Activated naive CD4-positive, alpha-beta T cell treated with anti-CD3 and anti-CD28 coated beads, Interleukin-2, amount 50 U/mL, for 72 hours (primary cell): ENCODE measurements around the gene RHOB. TPM values are rescaled to one million over a fixed set of nuclear protein-coding genes. Genes with fewer than 3 reads are reported as not detected.

Source experiments
- ATAC-seq, 2 donors: fragments of 150-1000 bp; cut with Tn5 transposase; 2 replicates each; pipeline ENCODE4 v1.10.0; 2021; ENCODE audit warnings: mild to moderate bottlenecking in 2 of 2, moderate library complexity in 2 of 2
- DNase-seq, 2 donors: peaks; one replicate each; pipeline ENCODE4 v3.0.0; 2021 to 2022; ENCODE audit warnings: low spot score in 2 of 2
- H3K27ac Mint-ChIP-seq, 2 donors: one replicate each; pipeline ENCODE4 v1.8.0; 2022; ENCODE audit warnings: mild to moderate bottlenecking in 2 of 2, mixed read lengths in 2 of 2
- H3K36me3 Mint-ChIP-seq, 2 donors: one replicate each; pipeline ENCODE4 v1.8.0; 2022; ENCODE audit warnings: mixed read lengths in 2 of 2
- H3K9me3 Mint-ChIP-seq, 2 donors: one replicate each; pipeline ENCODE4 v1.8.0; 2022; ENCODE audit warnings: mixed read lengths in 2 of 2
- total RNA-seq, 2 donors: library from RNA; stranded (reverse); gene quantifications; one replicate each; pipeline ENCODE4 v1.2.3, GENCODE V29; 2022

Gene RHOB
- total RNA-seq, 2 donors from 2014 or later, result 5.9 to 7.1 TPM

DNA sequence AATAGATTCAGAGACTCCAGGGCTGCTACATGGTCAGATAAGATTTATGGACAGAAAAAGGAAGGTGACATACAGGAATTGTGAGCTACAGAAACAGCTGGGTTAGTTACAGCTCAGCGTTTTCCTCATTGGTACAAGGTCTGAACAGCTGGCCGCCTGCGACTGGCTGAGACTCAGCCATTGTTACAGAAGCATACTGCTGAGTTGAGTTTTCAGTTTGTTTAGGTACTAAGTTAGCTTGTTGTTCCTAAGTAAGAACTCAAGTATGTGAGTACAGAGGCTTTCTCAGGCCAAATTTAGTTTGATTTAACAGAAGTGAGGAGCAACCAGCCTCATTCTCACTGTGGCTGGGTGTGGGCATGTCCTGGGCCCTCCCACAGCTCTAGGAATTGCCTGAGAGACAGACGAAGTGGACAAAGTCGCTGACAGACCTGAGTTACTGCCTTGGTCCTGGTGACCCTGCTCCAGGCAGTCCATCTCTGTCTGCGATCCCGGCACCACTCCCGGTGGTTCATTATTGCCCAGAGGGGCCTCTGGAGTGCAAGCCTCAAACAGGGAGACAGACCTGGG, 27.8 kb upstream of the RHOB start:
- DNase-seq (no peak), ATAC-seq (no peak)
- Mint-ChIP-seq H3K9me3 (no peaks in the 10 kb centered on the region), H3K27ac (no peak overlapping the region), H3K36me3 (no peaks in the 10 kb centered on the region)

DNA sequence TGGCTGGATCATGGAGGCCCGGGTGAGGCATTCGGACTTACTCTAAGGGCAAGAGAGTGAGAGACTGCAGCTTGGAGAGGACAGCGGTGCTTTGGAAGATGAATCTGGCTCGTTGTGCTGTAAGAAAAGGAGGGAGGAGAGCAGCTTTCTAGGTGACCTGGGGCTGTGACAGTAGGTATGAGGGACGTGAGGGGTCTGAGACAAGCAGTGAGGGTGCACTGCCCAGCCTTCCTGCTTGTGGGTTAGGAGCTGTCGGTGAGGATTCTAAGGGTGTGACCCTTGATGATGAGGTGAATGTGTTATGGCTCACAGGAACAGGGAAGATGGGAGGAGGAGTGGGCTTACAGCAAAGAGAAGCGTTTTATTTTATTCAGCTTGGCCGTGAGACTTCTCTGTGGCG, 27.1 kb upstream of the RHOB start:
- H3K9me3 Mint-ChIP-seq, result no peaks in the 10 kb centered on the region
- ATAC-seq, result no peak
- no peaks in the 10 kb centered on the region for H3K36me3 Mint-ChIP-seq
- H3K27ac Mint-ChIP-seq, result no peak overlapping the region
- no peak for DNase-seq

DNA sequence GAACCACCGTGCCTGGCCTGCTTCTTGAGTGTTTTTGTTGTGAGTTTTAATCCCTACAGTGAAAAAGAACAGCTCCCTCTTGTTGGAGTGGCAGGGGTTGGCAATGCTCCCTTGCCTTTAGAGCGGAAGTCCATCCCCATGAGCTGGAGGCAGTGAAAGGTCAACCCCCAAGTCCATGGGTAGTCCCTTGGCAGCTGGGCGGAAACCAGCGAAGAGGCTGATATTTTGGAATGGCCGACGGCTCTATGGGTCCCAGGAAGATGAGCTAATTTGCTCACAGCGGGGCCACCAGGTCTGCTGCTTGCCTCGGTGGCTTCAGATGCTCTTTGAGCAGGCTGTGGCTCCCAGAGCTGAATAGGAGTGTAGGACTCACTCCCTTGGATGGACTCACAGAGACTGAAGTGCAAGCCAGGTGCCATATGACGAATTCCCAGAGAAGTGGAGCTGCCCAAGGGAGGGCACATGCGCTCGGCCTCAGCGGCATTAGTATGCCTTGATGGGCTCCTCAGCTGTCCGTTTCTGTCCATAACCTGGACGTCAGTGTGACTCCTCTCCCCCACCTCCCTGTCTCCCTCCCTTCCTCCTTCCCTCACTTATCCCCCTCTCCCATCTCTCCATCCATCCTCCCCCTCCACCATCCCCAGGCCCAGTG, 25.4 kb upstream of the RHOB start:
- DNase-seq (no peak), ATAC-seq (no peak)
- no peaks in the 10 kb centered on the region for H3K9me3 Mint-ChIP-seq
- H3K27ac Mint-ChIP-seq, result no peak overlapping the region
- no peaks in the 10 kb centered on the region for H3K36me3 Mint-ChIP-seq

DNA sequence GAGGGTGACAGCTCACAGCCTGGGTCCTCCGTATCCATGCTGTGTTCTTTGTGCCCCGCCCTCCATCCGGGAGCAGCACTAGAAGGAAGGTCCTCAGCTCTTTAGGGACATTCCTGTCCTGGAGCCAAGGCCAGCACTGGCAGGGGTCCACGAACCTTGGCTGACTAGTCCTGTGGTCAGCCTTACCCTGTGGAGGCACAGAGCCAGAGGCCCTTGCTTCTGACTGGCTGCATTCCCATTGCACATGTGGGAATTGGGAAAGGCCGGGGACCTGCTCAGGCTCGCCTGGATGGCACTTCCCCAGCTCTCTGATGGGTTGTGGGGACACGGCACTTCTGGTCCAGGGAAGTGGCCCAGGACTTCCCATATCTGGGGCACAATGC, 24.9 kb upstream of the RHOB start:
- no peaks in the 10 kb centered on the region for H3K36me3 Mint-ChIP-seq
- ATAC-seq (no peak), DNase-seq (no peak)
- H3K27ac Mint-ChIP-seq, result no peak overlapping the region
- H3K9me3 Mint-ChIP-seq, result no peaks in the 10 kb centered on the region

DNA sequence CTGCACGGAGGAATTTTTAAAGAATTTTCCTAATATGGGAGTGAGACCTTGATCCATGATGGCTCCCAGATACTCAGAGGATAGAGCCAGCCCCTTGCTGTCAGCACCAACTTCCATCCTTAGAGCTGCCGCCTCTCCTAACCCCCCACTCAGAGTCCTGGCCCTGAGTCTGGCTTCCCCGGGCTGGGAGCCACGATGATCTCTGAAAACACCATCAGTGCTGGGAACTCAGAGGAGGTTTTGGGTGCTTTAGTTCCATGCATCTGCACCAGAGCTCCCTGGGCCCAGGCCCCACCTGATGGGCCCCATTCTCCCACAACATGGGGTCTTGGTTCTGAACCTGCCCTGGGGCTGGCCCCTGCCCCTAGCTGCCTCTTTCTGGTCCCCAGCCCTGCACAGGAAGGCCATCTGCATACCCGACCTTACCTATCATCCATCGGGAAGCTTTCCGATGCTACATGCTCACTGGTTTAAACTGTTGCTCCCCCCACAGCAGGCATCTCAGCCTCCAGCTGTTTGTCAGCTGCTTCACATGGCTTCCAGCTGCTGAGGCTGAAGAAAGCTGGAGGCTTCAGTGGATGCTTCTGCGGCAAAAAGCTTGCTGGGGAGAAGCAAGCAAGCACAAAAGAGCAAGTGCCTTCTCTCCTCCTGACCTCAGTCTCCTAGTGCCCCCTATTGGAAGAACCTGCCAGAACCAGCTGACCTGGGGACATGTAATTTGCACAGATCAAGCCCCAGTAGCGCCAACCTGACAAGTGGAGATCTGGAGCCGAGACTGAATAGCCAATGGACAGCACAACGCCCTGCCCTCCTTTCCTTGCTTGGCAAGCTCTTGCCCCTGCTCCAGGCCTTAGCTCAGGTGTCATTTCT, 24.2 kb upstream of the RHOB start:
- no peaks in the 10 kb centered on the region for H3K36me3 Mint-ChIP-seq
- peaks cover 0 to 4% of the 10 kb centered on the region in 2 donors for H3K9me3 Mint-ChIP-seq
- DNase-seq (peak in 1 of 2 donors; percentile 23), ATAC-seq (peak in 1 of 2 donors; percentile 64)
- no peak overlapping the region for H3K27ac Mint-ChIP-seq

DNA sequence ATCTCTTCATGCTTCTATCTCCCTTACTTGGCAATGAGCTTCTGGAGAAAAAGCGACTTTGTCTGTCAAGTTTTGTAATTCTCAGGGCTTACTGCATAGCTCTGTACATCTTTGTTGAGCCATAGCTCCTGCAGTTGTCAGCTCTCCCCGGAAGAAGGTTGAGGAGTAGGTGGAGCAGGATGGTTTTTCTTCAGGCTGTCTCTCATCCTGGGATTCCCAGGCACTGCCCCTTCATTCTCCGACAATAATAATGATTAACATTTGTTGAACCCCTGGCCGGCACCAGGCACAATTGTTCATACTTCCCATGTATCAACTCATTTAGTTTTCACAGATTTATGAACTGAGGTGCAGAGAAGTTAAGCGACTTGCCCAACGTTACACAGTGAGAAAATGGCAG, 23.5 kb upstream of the RHOB start:
- H3K36me3 Mint-ChIP-seq, result no peaks in the 10 kb centered on the region
- peak overlapping the region in 1 of 2 donors; percentile 4 for H3K27ac Mint-ChIP-seq
- ATAC-seq (no peak), DNase-seq (no peak)
- H3K9me3 Mint-ChIP-seq, result peaks cover 0 to 5% of the 10 kb centered on the region in 2 donors

DNA sequence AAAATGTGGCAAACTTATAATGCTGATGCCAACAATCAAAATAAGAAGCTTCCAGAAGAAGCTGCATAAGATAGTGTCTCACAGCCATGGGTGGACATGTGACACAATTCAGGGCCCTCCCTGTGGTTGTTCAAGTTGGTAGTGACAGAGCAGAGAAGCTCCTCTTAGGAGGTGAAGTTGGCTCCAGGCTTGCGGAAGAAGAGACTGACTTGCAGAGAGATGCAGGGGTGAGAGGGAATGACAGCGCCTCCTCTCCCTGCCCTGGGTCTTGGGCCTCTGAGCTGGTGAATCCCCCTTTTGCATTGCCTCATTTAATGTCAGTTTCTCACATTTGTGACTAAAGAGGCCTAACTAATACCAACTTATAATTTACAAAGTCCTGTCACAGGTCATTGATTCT, 23.0 kb upstream of the RHOB start:
- no peaks in the 10 kb centered on the region for H3K36me3 Mint-ChIP-seq
- ATAC-seq (no peak), DNase-seq (no peak)
- H3K27ac Mint-ChIP-seq, result no peak overlapping the region
- peaks cover 0 to 5% of the 10 kb centered on the region in 2 donors for H3K9me3 Mint-ChIP-seq

DNA sequence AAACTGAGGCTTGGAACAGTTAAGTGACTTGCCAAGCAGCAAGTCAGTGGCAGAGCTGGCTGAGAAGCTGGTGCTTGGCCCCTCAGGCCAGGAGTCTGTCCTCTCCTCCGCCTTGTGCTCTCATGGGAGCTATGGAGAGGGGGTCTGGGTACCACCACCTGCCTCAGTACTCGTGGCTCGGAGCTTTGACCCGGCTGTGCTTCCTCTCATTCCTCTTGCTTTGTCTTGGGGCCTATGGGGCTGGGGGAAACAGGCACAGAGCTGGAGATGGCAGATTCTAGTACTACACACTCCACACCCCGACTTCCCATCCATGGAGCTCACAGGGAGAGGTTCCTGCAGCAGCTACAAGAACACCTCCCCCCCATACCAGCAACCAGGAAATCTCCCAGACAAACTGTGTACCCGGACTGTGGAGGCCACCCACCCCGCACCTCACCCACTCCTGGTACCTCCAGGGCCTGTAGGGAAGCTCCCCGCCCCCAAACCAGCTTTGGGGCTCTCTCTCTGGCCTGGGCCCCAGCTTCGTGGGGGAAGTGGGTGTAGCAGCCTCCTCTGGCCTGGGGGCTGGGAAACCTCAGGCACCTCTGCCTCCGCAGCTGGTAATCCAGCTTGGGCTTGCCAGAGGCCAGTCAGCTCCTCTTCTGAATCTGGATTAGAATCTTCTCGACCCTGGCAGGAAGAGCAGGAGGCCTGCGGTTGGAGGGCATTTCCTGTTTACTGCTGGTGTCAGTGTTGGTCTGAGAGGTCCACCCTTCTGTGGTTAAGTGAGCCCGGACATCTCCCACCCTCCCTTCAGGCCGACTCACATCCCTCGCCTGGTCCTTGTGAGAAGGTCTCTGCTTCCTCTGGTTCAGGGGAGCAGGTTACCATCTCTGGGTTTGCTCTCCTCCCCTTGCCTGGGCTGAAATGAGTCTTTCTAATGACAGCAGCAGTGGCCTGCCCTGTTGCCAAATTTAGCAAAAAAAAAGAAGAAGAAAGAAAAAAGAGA, 22.3 kb upstream of the RHOB start:
- Mint-ChIP-seq H3K27ac (peak overlapping the region; percentile 71 to 79), H3K36me3 (no peaks in the 10 kb centered on the region), H3K9me3 (peaks cover 0 to 5% of the 10 kb centered on the region in 2 donors)
- DNase-seq (no peak), ATAC-seq (peak; percentile 34 to 50)

DNA sequence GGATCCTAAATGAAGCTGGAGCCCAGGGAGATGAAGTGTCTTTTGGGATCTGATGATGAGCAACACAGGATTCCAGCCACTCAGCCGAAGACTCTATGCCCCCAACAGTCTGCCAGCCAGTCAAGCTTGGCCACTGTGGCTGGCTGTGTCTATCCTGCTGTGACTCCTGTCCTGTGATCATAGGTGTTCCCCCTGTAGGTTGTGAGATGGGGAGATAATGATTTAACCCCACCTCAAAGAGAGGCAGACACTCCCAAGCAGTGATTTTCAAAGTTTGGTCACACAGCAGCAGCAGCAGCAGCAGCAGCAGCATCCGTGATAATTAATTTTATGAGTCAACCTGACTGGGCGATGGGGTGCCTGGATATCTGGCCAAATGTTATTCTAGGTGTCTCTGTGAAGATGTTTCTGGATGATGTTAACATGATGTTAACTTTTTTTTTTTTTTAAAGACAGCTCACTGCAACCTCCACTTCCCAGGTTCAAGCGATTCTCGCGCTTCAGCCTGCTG, 21.4 kb upstream of the RHOB start:
- Mint-ChIP-seq H3K36me3 (no peaks in the 10 kb centered on the region), H3K9me3 (peaks cover 0 to 5% of the 10 kb centered on the region in 2 donors), H3K27ac (peak overlapping the region; percentile 71 to 79)
- DNase-seq (no peak), ATAC-seq (no peak)

DNA sequence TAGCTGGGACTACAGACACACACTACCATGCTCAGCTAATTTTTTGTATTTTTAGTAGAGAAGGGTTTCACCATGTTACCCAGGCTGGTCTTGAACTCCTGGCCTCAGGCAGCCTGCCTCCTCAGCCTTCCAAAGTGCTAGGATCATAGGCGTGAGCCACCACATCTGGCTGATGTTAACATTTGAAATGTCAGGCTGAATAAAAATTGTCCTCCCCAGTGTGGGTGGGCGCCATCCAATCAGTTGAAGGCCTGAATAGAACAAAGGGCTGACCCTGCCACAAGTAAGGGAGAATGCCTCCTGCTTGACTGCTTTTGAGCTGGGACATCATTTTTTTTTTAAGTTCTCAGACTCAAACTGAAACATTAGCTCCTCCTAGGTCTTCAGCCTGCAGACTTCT, 21.0 kb upstream of the RHOB start:
- Mint-ChIP-seq H3K27ac (no peak overlapping the region), H3K36me3 (no peaks in the 10 kb centered on the region), H3K9me3 (peaks cover 0 to 5% of the 10 kb centered on the region in 2 donors)
- ATAC-seq (no peak), DNase-seq (no peak)

DNA sequence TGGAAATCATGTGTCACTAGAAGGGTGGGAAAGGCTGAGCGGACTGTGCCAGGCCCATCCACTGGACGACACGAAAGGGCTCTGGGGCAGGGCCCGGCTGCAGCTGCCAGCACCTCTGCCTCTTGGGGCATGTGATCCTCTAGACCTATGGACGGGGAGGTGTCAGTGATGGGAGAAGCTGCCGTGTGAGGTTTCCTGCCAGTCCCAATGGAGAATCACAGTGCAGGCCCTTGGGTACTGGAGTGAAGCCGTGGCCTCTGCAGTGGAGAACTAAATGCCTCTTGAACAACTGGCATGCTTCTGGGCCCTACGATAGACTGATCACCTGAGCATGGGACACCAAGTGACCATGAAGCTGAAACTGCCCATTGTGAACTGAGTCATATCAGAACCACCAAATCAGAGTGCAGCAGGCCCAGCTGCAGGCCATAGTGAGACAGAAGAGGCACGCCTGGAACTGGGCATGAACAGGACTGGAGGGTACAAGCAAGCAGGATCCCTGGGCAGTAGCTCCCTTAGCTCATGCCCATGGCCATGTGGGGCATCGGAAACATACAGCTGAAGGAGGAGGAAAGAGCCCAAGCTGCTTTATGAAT, 18.8 kb upstream of the RHOB start:
- H3K9me3 Mint-ChIP-seq, result peaks cover 0 to 5% of the 10 kb centered on the region in 2 donors

DNA sequence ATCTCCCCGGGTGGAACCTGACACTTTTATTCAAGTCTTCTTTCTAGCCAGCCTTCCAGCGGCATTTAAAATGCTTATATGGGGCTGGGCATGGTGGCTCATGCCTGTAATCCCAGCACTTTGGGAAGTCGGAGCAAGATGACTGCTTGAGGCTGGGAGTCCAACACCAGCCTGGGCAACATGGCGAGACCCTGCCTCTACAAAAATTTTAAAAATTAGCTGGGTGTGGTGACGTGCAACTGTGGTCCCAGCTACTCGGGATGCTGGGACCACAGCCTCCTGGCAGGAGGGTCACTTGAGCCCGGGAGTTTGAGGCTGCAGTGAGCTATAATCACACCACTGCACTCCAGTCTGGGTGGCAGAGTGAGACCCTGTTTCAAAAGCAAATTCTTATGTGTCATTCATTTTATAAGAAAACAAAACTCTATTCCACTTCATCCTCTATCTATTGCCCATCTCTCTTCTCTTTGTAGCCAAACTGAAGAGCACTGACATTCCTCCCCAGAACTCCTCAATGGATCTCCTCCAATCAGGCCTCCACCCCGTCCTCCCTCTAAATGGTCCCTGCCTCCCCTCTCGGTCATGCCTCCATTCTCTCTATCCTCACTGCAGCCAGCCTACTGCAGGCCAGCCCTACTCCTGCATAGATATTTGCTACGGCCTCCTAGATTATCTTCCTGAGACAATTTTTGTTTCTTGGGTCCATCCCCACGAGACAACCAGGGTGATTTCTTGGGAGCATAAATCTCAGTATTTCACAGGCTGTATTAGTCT, 18.0 kb upstream of the RHOB start:
- DNase-seq, result no peak
- Mint-ChIP-seq H3K27ac (peak overlapping the region in 1 of 2 donors; percentile 26), H3K36me3 (no peaks in the 10 kb centered on the region)

More for the DNA sequence above, 18.8 kb upstream of the RHOB start:
- no peaks in the 10 kb centered on the region for H3K36me3 Mint-ChIP-seq
- DNase-seq, result no peak
- no peak overlapping the region for H3K27ac Mint-ChIP-seq
- ATAC-seq, result no peak

DNA sequence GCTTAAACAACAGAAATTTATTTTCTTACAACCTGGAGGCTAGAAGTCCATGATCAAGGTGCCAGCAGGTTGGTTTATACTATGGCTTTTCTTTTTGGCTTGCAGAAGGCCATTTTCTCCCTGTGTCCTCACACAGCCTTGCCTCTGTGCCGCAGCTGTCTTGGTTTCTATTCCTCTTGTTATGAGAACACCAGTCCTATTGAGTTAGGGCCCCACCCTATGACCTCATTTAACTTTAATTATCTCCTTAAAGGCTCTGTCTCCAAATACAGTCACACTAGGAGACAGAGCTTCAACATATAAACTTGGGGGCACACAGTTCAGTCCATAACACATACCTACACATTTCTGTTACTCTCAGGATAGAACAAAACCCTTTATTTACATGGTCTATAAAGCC, 17.3 kb upstream of the RHOB start:
- H3K36me3 Mint-ChIP-seq, result no peaks in the 10 kb centered on the region
- ATAC-seq, result no peak
- H3K27ac Mint-ChIP-seq, result no peak overlapping the region
- DNase-seq, result no peak
- H3K9me3 Mint-ChIP-seq, result peaks cover 0 to 5% of the 10 kb centered on the region in 2 donors

More for the DNA sequence above, 18.0 kb upstream of the RHOB start:
- ATAC-seq, result no peak
- H3K9me3 Mint-ChIP-seq, result peaks cover 0 to 5% of the 10 kb centered on the region in 2 donors

DNA sequence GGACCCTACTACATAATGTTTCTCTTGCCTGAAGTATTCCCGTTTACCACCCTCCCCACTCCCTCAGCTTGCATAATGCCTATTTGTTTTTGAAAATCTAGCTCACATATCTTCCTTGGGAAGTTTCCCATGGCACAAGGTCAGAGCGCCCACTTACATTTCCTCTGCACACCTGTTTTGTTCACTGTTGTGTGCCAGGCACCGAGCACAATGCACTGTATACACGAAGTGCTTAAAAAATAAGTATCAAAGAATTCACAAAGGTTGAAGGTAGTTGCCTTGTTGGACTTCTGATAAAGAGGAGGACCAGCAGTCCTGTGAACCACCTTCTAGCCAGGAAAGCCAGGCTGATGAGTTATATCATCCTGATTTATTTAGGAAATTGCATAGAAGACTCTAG, 16.8 kb upstream of the RHOB start:
- DNase-seq (no peak), ATAC-seq (no peak)
- peaks cover 0 to 5% of the 10 kb centered on the region in 2 donors for H3K9me3 Mint-ChIP-seq
- H3K27ac Mint-ChIP-seq, result no peak overlapping the region
- H3K36me3 Mint-ChIP-seq, result no peaks in the 10 kb centered on the region
